Cardiac muscle cell (in vitro differentiated cells and primary cell): ENCODE measurements around the gene AXIN1. TPM values are rescaled to one million over a fixed set of nuclear protein-coding genes. Genes with fewer than 3 reads are reported as not detected.

Experiments
- DNase-seq, 2 donors: peaks; one replicate each; pipeline versions ENCODE4 v3.0.0 to v3.0.0-alpha.2; 2010 to 2017; ENCODE audit warnings: low read depth in 1 of 2, low spot score in 1 of 2
- H3K27ac ChIP-seq: fragments of 200-600 bp; sonication (generic); 2 replicates; pipeline ENCODE4 v1.5.1; 2016
- H3K27me3 ChIP-seq: fragments of 200-600 bp; sonication (generic); 2 replicates; pipeline ENCODE4 v1.6.0; 2016; ENCODE audit warnings: control low read depth
- H3K36me3 ChIP-seq: fragments of 200-600 bp; sonication (generic); 2 replicates; pipeline ENCODE4 v1.5.1; 2016; ENCODE audit warnings: control low read depth
- H3K4me1 ChIP-seq: fragments of 200-600 bp; sonication (generic); 2 replicates; pipeline ENCODE4 v1.8.1; 2017; ENCODE audit warnings: low read depth, mild to moderate bottlenecking, mixed run types
- H3K4me3 ChIP-seq: fragments of 200-600 bp; sonication (generic); 2 replicates; pipeline ENCODE4 v1.5.1; 2016; ENCODE audit warnings: mild to moderate bottlenecking
- H3K9me3 ChIP-seq: fragments of 200-600 bp; sonication (generic); 2 replicates; pipeline ENCODE4 v1.5.1; 2017; ENCODE audit warnings: low read depth, mild to moderate bottlenecking, control low read depth
- CTCF ChIP-seq: IDR thresholded peaks from 2 replicates; pipeline ENCODE4 v1.5.1; 2012; ENCODE audit warnings: low read depth, mild to moderate bottlenecking, low read length
- polyA plus RNA-seq: library from polyadenylated mRNA; unstranded; fragments of >200 nt; fragmentation: Nextera tagmentation; extraction: Ambion mirVana; gene quantifications from 2 replicates; pipeline ENCODE4 v1.2.1, GENCODE V29; 2016
- total RNA-seq: library from RNA; depleted of rRNA; stranded (reverse); fragments of >200 nt; gene quantifications from 2 replicates; pipeline ENCODE4 v1.2.3, GENCODE V29; 2016

The AXIN1 gene
- total and polyA plus RNA-seq, 2 experiments from 2014 or later, result 16.5 to 49.7 TPM

- peaks cover 5% of the 10 kb centered on the region for H3K4me1 ChIP-seq
- DNase-seq, result no peak
- no peak overlapping the region for H3K27ac ChIP-seq
- H3K4me3 ChIP-seq, result peak overlapping the region; percentile 40
- TF ChIP-seq CTCF, result no peak
- peaks cover 30% of the 10 kb centered on the region for H3K36me3 ChIP-seq
- H3K27me3 ChIP-seq, result no peaks in the 10 kb centered on the region
- H3K9me3 ChIP-seq, result no peaks in the 10 kb centered on the region
These were observed 16.8 kb upstream of the AXIN1 start for GRCh38 chr16:369275-369865.

- Histone ChIP-seq H3K36me3 (peaks cover 25% of the 10 kb centered on the region), H3K27me3 (no peaks in the 10 kb centered on the region), H3K9me3 (no peaks in the 10 kb centered on the region), H3K4me3 (no peak overlapping the region), H3K4me1 (peaks cover 5% of the 10 kb centered on the region), H3K27ac (no peak overlapping the region)
- no peak for DNase-seq
- no peak for TF ChIP-seq CTCF
These were observed 16.1 kb upstream of the AXIN1 start for GRCh38 chr16:368388-369158.

GRCh38 chr16:367333-367903, 14.9 kb upstream of the AXIN1 start:
- Histone ChIP-seq H3K9me3 (no peaks in the 10 kb centered on the region), H3K27ac (no peak overlapping the region), H3K4me1 (peaks cover 5% of the 10 kb centered on the region), H3K36me3 (peaks cover 22% of the 10 kb centered on the region), H3K27me3 (no peaks in the 10 kb centered on the region), H3K4me3 (no peak overlapping the region)
- DNase-seq, result no peak
- TF ChIP-seq CTCF, result no peak

GRCh38 chr16:366476-366875, 14.0 kb upstream of the AXIN1 start:
- no peak overlapping the region for H3K27ac ChIP-seq
- no peak overlapping the region for H3K4me3 ChIP-seq
- no peak for DNase-seq
- no peak for TF ChIP-seq CTCF
- no peaks in the 10 kb centered on the region for H3K9me3 ChIP-seq
- H3K4me1 ChIP-seq, result peaks cover 5% of the 10 kb centered on the region
- H3K27me3 ChIP-seq, result no peaks in the 10 kb centered on the region
- peaks cover 16% of the 10 kb centered on the region for H3K36me3 ChIP-seq

GRCh38 chr16:364595-365491, 12.3 kb upstream of the AXIN1 start:
- Histone ChIP-seq H3K4me3 (no peak overlapping the region), H3K4me1 (peaks cover 4% of the 10 kb centered on the region), H3K27ac (no peak overlapping the region), H3K36me3 (peaks cover 16% of the 10 kb centered on the region), H3K27me3 (no peaks in the 10 kb centered on the region), H3K9me3 (no peaks in the 10 kb centered on the region)
- TF ChIP-seq CTCF, result no peak
- no peak for DNase-seq
